NCI-H748 treated with DMSO at 0.1 percent for 48 hours (cell line): Measurements from ENCODE around the gene FRMD4B.

Experiments
- DNase-seq: peaks from one replicate; lab custom pipeline; 2025; lab: John Stamatoyannopoulos, UW

Gene FRMD4B

DNA sequence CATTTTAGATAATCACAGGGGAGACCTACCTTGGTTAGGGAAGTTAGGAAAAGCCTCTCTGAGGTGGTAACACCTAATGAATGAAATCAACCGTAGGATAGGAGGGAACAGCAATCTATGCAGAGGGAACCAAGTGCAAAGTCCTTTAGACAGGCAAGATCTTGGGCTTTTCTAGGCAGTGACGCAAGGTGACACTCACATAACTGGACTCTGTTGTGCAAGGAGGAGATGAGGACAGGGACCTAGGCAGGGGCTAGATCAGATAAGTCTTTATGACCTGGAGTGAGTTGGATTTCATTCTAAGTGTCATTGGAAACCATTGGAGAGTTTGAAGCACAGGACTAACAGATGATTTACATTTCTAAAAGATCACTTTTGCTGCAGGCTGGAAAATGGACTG lies 258.9 kb downstream of the FRMD4B start:
- DNase-seq, result no peak

DNA sequence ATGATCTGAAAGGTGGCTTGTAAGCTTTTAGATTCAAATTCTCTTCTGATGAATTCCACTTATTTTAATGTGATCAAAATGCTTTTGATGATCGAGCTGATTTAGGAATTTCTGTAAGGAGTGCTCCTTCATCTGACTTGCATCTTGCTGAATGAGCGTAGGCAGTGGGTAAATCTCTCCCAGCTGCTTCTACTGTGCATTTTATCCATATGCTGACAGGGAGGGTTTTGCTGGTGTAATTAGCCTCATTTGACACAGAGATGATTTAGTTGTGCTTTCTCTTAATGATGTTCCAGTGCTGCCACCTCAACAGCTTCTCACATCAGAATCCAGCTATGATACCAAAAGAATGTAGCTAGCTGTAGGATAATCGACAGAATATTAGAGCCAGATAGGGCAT lies 259.7 kb downstream of the FRMD4B start:
- no peak for DNase-seq

DNA sequence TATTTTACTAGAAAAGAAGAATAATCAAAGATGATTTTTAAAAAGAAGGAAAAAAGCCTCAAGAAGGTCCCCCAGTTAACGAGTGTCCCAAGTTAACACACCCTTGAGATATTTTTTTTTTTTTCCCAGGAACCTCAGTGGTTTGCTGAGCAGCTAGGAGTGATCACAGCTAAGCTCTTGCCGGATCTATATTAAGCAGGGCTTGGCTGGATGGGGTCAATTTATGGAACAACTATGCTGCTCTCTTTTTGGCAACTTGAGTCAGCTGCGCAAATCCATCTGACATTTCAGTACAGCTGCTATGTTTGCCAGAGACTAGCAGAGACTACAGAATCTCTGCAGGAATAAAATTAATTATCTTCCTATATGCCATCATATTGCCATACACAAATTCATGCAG lies 263.5 kb downstream of the FRMD4B start, which contains the start of gene LMOD3:
TSS of gene LMOD3 (minus strand) at position 193 of the 400 bp plus-strand sequence. CDS start 209 bp downstream, outside the sequence.
- DNase-seq, result no peak

DNA sequence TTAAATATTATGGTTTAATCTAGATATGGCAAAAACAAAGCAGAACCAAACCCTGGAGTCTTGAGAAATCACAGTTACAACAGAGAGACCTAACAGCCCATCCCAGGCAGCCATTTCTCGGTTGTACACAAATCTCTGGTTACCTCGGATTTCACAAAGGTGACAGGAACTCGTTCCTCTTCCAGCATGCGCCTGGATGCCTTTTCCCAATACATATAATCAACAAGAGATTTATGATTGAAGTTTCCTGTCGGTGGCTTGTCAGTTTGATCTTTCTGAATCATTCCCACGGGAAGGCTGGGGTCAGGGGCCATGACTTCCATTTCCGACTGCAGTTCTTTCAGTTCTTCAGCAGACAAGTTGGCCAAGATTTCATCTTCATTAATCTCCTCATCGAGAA lies 263.9 kb downstream of the FRMD4B start:
- DNase-seq, result no peak

DNA sequence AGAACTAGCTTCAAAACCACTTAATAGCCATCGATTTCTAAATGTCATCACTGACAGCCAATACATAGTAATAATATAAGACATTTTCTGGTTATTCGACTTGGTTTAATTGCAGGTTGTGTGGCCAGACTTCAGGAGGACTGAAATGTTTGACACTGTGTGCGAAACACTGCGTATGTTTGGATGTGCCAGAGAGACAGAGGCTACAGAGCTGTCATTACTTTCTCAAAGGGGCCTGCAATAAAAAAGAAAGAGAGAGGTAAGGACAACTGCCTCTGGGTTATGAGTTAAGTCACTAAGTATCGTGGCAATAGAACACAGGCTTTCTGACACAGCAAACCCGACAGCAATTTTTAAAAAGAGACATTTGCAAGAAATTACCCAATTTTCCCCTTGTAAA lies 264.4 kb downstream of the FRMD4B start:
- DNase-seq, result no peak

DNA sequence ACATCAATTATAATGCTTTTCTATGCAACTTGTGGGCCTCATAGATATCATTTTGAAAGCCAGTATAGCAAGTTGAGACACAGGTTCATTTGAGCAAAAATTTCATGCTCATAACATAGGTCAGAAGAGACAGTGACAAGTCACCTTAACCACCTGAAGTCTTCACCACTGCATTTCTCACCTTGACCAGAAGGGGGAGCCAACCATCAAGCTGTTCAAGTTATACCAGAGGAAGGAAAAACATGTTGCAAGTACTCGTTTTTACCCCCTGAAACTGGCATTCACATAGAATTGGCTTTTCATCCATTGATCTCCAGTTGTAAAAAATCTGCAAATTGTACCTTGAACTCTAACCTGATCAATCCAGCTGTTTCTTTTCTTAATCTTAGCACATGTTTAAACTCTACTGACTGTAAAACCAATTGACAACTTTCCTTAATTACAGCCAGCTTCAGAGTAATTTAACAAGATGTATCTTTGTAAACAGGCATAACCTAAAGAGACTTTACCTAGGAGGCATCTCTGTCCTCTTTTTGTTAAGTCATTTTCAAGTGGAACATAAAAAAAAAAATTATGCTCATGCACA lies 264.9 kb downstream of the FRMD4B start:
- peak; percentile 26 for DNase-seq
